ENCODE results near the gene MRPL21. TPM values are rescaled to one million over a fixed set of nuclear protein-coding genes. Genes with fewer than 3 reads are reported as not detected.

The MRPL21 gene
- 51.5 TPM for polyA plus RNA-seq (ENCODE audit: insufficient read length)

DNA sequence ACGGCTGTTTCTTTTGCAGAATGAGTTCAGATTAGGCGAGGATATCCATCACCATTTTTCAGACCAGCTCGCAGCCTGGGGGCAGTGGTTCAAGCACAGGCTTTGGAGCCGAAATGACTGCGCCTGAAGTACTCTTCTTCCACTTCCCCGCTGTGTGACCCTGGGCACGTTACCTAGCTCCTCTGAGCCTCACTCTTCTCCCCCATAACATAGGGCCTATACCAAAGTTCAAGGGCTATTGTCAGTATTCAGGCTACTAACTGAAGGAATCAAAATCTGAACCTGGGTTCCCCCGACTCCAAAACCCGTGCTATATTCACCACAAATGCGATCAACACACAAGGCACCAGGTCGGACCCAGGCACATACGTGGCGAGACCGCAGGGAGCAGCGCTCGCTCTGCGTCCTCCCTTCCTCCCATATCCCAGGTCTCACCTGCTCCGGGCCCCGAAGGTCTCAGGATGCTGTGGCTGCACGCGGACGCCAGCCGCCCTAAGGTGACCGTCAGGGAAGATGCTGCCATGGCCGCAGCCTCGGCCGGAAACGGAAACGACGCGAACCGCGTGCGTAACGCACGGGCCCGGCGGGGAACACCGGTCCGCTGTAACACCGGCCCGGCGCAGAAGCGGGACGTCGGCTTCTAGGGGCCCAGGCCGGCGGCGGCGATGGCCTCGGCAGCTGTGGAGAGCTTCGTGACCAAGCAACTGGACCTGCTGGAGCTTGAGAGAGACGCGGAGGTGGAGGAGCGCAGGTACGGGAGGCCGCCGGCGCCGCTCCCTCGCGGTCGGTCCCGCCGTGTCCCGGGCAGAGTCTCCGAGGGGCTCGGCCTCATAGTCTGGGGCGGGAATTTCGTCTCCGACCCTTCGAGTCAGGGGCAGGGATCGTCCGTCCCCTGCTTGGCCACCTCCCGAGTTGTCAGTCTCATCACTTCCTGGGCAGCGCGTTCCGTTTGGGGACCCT lies at the start of gene MRPL21, which contains the start of gene IGHMBP2:
Gene MRPL21 (minus strand): TSS at position 545 of the 960 bp plus-strand sequence. CDS start 22 bp downstream, at position 523.
Gene IGHMBP2 (plus strand): TSS at position 604 of the 960 bp plus-strand sequence. CDS start 62 bp downstream, at position 666.
- DNase-seq (ENCODE audit: low read depth): peak; percentile 66

DNA sequence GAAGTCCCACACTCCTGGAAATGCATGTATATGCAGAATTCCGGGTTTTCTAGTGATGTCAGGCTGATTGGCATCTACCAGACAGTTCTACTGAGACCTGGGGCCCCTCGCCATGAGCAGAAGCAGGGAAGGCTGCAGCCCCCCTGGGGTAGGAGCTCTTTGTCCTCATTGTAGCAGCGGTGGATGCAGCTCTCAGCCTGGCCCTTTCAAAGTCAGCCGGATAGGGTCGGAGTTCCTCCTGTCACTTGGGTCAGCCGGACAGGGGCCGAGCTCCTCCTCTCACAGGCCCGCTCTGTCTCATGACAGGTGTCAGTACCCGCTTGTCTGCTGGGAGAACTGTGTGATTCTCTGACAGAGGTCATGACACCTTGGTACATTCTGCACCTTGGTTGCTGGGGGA lies 47.1 kb upstream of the MRPL21 start:
- DNase-seq (ENCODE audit: low read depth): no peak

DNA sequence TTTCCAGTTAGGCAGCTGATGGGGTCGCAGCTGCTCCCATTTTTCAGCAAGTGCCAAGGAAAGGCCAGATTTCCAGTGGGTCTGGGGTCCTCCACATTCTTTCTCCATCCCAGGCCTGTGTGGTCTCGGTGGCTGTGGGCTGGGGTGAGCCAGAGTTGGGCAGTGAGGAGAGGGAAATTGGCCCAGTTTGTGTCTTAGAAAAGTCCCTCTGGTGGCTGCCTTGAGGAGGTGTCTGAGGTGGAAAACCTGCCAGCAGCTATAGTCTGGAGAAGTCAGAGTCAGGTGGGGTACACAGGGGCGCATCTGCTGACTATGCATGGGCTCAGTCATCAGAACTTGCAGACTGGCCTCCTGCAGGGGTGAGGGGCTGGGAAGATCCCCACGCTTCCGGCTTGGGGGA lies 46.6 kb upstream of the MRPL21 start:
- no peak for DNase-seq (ENCODE audit: low read depth)

DNA sequence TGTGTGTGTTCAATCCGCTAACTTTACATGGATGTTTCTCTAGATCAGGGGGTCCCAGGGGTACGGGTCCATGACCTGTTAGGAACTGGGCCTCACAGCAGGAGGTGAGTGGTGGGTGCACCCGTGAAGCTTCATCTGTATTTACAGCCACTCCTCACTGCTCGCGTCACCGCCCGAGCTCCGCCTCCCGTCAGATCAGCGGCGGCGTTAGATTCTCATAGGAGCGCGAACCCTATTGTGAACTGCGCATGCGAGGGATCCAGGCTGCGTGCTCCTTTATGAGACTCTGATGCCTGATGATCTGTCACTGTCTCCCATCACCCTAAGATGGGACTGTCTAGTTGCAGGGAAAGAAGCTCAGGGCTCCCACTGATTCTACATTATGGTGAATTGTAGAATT lies 45.3 kb upstream of the MRPL21 start:
- DNase-seq (ENCODE audit: low read depth): no peak

GRCh38 chr11:68948496-68948895 lies 44.9 kb upstream of the MRPL21 start:
- no peak for DNase-seq (ENCODE audit: low read depth)

GRCh38 chr11:68947151-68947550 lies 43.5 kb upstream of the MRPL21 start:
- no peak for DNase-seq (ENCODE audit: low read depth)

DNA sequence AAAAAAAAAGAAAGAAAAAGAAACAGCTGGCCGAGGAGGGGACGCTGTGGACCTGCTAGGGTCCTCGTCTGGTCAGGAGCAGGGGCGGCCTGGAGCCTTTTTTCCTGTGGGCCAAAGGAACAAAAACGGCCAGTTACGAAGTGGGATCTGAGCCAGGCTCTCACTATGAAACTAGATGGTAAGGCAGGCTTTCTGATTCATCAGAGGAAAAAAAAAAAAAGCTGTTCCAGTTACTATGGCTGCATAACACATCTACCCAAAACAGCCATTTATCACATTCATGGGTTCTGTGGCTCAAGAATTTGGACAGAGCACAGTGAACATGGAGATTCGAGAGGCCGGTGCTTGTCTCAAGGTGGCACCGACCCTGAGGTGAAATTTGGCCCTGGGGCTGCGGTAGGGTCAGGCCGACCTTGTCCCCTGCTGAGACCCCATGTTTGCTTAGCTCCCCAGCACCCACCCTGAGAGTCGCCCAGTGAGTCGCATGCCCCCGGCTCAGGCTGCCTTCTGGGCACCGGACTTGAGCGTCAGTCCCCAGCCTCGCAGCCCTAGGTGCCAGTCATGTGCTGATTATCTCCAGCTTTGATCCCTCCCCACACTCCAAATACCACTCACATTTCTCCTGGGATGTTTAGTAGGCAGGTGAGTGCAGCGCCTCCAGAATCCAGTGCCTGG lies 42.9 kb upstream of the MRPL21 start:
- no peak for DNase-seq (ENCODE audit: low read depth)

- no peak for DNase-seq (ENCODE audit: low read depth)
Observed at GRCh38 chr11:68942751-68943271, 39.2 kb upstream of the MRPL21 start.

DNA sequence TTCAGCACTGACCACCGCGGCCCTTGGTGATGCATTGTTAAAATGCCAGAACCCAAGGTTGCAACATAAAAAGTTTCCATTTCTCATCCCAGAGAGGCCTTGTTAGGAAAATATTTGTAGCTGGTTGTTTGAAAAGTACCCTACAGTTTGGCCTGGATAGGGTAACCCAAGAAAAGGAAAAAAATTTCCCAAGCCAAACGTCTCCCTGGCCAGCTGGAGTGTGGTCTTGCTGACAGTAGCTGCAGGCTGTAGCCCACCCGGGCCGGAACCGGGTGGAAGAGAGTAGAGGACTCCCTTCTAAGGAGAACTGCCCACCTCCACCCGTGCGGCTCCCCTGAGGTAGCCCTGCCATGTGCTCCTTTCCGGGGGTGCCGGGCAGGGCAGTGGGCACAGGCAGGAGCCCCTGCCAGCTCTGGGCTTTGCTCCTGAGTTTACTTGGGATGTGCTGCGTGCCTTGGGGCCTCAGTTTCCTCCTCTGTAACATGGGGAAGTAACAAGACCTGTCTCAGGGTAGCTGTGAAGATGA lies 38.5 kb upstream of the MRPL21 start:
- DNase-seq (ENCODE audit: low read depth): no peak

DNA sequence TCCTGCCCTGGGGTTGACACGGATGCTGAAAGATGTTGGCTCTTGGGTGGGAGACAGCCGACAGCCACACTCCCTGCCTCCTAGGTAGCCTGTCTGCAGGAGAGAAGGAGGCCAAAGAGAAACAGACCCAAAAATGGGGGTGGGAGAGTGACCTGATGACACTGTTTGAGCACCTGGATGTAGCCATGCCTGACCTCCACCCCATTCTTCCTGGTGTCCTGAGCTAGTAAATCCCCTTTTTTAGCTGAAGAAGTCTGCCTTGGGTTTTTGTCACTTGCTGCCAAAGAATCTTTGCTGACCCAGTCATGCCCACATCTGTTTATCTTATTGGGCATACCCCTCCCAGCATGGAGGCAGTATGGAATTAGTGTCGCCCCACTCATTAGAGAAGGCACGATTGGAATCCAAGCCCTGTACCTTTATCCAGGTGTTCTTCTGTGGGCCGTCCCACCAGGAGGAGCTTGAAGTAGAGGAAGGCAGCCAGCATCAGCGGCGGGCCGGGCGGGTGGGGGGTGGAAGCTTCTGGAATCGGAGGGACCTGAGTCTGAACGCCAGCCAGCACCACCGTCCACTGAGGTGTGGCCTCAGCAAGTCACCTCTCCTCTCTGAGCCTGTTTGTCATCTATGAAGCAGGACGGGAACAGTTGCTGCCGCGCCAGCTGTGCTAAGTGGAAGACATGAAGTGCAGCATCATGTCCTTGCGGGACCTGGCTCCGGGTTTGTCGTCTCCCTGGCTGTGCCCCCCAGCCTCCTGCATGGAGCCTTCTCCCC lies 37.9 kb upstream of the MRPL21 start:
- no peak for DNase-seq (ENCODE audit: low read depth)

DNA sequence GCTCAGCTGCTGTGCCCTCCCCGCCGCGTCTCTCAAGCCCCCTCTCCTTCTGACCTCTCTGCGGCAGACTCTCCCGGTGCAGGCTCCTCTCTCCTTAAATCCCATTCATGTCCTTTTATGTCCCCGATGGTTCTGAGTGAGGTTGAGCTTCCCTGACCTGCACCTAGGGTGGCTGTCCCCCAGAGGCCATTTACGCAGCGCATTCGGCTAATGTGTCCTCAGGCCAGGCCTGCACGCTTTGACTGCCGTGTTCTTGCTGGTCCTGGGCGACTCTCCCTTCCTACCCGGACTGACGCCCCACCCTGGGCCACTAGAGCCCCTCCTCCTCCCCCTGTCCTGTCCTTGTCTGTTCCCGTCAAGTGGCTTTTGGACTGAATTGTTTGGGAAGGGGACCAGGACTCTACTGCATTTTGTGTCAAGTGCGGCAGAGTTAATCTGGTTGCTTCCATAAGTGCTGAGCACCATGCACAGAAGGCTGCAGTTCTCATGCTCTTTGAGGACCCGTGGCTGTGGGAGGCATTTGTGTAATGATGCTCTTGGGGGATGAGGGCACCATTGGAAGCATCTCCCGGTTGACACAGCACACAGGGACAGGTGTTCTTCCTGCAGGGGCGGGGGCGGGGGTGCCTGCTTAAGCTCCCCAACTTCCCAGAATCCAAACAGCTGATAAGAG lies 37.2 kb upstream of the MRPL21 start:
- no peak for DNase-seq (ENCODE audit: low read depth)

GRCh38 chr11:68939583-68940555 lies 36.2 kb upstream of the MRPL21 start:
- no peak for DNase-seq (ENCODE audit: low read depth)

- no peak for DNase-seq (ENCODE audit: low read depth)
Observed at GRCh38 chr11:68938816-68939582, 35.4 kb upstream of the MRPL21 start.

DNA sequence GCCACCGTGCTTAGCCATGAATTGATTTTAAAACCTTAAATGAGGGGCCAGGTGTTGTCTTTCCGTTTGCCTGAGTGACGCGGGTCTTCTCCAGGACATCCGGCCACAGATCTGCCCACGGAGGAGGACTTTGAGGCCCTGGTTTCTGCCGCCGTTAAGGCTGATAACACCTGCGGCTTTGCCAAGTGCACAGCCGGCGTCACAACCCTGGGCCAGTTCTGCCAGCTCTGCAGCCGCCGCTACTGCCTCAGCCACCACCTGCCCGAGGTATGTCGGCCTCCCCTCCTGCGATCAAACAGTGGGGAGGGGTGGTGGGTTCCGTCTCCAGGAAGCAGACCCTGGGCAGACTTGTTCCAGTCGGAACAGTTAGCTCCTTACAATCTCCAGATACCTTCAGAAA lies 34.5 kb upstream of the MRPL21 start:
- DNase-seq (ENCODE audit: low read depth): no peak

DNA sequence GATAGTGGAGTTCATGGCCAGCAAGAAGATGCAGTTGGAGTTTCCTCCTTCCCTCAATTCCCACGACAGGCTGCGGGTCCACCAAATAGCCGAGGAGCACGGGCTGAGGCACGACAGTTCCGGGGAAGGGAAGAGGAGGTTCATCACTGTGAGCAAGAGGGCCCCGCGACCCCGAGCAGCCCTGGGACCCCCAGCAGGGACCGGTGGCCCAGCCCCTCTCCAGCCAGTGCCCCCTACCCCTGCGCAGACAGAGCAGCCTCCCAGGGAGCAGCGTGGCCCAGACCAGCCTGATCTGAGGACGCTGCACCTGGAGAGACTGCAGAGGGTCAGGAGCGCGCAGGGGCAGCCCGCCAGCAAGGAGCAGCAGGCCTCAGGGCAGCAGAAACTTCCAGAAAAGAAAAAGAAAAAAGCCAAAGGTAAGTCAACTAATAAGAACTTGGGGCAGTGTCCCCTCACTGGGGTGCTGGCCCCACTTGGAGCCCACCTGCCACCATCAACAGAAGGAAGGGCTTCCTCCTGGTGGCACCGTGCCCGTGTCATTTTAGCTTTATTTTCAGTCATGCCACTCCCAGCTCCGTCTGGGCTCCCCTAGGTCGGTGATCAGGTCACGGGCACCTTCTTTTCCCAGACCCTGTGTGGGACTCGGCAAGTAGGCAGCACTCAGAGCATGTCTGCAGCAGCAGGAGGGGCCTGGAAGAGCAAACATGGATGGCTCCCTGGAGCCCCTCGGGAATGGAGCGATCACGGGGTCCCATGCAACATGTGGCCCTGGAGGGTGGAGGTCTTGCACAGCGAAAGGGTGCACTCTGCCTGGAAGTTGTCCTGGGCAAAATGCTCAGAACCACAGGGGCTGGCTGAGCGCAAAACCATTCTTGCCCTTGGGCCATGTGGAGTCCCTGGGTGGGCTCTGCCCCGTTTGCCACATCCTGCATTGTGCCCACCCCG lies 33.3 kb upstream of the MRPL21 start:
- DNase-seq (ENCODE audit: low read depth): no peak

DNA sequence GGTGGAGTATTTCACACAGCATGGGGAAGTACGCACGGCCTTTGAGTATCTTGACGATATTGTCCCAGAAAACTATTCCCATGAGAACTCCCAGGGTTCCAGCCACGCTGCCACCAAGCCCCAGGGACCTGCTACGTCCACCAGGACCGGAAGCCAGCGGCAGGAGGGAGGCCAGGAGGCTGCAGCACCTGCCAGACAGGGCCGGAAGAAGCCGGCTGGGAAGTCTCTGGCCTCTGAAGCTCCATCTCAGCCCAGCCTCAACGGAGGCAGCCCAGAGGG lies 32.7 kb upstream of the MRPL21 start:
- DNase-seq (ENCODE audit: low read depth): no peak

DNA sequence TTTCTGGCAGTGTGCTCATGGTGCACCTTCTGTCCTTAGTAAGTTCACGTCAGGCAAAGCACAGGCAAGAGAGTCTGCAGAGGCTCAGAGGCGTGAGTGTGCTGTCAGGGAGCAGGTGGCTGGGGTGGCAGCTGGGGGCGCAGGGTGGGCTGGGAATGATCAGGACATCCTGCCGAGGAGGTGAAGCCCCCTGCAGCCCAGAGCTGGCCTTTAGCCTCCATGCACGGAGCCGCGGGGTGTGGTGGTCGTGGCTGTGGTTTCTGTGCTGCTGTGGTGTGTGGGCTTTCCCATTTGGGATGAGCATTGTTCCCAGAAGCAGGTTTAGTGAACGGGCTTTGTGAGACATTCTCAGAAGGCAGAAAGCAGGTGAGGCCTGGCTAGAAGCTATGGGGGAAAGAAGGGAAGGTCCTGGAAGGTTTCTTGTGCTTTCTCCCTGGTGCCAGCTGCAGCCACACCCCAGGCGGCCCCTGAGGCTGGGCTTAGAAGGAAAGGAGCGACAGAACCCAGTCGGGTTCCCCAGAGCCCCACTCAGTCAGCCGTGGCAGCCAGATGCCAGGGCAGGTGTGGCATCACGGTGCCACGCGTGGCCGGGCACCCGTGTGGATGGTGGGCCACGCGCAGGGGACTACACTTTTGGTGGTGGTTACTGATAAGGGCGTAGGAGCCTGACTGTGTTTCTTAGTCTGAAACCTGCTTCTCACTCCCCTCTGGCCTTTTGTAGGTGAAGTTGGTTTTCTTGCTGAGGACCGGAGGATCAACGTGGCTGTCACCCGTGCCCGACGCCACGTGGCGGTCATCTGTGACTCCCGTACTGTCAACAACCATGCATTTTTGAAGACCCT lies 32.1 kb upstream of the MRPL21 start:
- no peak for DNase-seq (ENCODE audit: low read depth)
